BE2C (cell line): Measurements from ENCODE around the gene AGAP1.

Source experiments
- DNase-seq: peaks from one replicate; pipeline ENCODE4 v3.0.0-alpha.2; 2020
- H3K27me3 ChIP-seq: fragments of 250-450 bp; sonication (Bioruptor Pico); 2 replicates; pipeline ENCODE4 v1.5.1; 2020; ENCODE audit warnings: mild to moderate bottlenecking
- H3K36me3 ChIP-seq: fragments of 250-450 bp; sonication (Bioruptor Pico); 2 replicates; pipeline ENCODE4 v1.5.1; 2020; ENCODE audit warnings: mild to moderate bottlenecking
- H3K4me1 ChIP-seq: fragments of 250-450 bp; sonication (Bioruptor Pico); 2 replicates; pipeline ENCODE4 v1.5.1; 2020
- H3K4me3 ChIP-seq: 2 replicates; pipeline ENCODE4 v1.5.1; 2011; ENCODE audit warnings: low read depth, low read length
- H3K9me3 ChIP-seq: fragments of 250-450 bp; sonication (Bioruptor Pico); 2 replicates; pipeline ENCODE4 v1.5.1; 2020
- CTCF ChIP-seq: IDR thresholded peaks from 2 replicates; pipeline ENCODE4 v1.5.1; 2012; ENCODE audit warnings: mild to moderate bottlenecking, low read depth, low read length

Gene AGAP1

GRCh38 chr2:236113425-236113824 is 619.6 kb downstream of the AGAP1 start:
- Histone ChIP-seq H3K4me3 (no peak overlapping the region), H3K4me1 (no peaks in the 10 kb centered on the region), H3K27me3 (no peaks in the 10 kb centered on the region), H3K36me3 (no peaks in the 10 kb centered on the region), H3K9me3 (no peaks in the 10 kb centered on the region)
- DNase-seq: no peak
- no peak for TF ChIP-seq CTCF

GRCh38 chr2:236113948-236114347 is 620.1 kb downstream of the AGAP1 start:
- Histone ChIP-seq H3K27me3 (no peaks in the 10 kb centered on the region), H3K4me3 (no peak overlapping the region), H3K4me1 (no peaks in the 10 kb centered on the region), H3K9me3 (no peaks in the 10 kb centered on the region), H3K36me3 (no peaks in the 10 kb centered on the region)
- TF ChIP-seq CTCF: no peak
- DNase-seq: no peak

DNA sequence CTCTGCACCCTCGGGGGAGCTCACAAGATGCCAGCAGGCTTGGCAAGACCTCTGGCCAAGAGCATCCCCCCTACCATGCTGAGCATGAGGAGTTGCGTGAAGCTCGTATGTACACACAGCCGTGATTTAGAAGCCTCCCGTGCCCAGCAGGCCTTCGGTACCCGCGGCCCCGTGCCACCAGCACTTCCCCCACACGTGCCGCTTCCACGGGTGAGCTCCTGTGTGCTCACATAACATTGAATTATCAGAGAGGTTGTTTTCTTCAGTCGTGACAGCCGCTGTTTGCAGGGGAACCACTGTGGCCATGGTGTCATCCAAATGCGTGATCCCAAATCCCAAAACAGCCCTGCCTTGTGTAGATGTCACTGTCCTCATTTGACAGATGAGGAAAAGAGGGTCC is 621.1 kb downstream of the AGAP1 start:
- no peaks in the 10 kb centered on the region for H3K36me3 ChIP-seq
- H3K9me3 ChIP-seq: no peaks in the 10 kb centered on the region
- no peak for DNase-seq
- TF ChIP-seq CTCF: no peak
- H3K4me1 ChIP-seq: no peaks in the 10 kb centered on the region
- no peaks in the 10 kb centered on the region for H3K27me3 ChIP-seq
- no peak overlapping the region for H3K4me3 ChIP-seq

DNA sequence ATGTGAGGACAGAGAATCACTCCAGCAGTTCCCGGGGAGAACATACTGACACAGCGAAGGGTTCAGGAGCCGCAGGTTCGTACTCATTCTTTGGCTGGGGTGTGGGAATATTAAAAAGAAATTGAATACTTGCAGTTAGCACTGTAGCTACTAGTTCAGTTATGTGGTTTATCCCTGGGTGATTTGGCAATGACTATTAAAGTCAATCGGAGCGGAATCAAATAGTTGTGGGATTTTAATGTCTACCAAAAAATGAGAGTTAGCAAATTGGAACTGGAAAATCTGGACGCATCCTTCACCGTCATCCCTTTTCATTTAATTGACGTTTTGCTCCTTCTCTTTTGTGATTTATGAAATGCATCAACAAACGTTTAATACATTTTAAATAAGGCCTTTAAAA is 623.6 kb downstream of the AGAP1 start:
- no peak for DNase-seq
- no peak for TF ChIP-seq CTCF
- no peaks in the 10 kb centered on the region for H3K27me3 ChIP-seq
- H3K36me3 ChIP-seq: no peaks in the 10 kb centered on the region
- H3K9me3 ChIP-seq: no peaks in the 10 kb centered on the region
- H3K4me3 ChIP-seq: no peak overlapping the region
- no peaks in the 10 kb centered on the region for H3K4me1 ChIP-seq

DNA sequence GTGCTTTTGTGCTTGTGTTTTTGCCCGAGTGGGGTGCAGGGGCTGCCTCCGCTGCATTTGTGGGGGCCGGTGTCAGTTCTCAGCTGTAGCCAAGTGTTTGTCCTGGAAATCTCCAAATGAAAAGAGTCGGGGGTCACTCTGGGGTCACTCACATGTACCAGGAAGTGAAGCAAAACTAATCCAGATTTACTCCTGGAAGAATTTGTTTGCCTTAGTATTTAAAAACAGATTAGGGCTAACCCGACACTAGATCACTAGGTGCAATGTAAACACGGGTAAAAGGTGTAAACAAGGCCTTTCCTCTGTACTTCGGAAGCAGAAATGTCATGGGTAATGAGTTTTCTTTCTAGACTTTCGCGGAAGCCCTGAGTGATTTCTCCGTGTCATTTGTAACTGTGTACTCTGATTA is 624.0 kb downstream of the AGAP1 start:
- no peak for DNase-seq

DNA sequence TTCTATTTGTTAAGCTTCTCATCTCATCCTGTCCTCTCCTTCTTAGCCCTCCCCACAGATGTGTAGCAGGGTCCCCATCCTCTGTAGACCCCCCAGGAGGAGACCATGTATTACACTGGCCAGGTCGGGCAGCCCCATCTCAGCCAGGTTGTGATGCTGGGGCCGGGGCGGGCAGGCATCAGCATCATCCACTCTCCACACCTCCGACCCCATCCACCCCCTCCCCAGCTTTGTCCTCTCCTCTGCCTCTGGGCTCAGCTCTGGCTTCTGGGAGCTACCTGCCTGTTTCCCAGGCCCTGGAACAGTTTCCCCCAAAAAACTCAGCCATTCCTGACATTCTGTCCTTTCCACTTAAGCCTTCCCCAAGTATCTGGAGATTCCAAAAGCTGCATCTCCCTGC is 625.2 kb downstream of the AGAP1 start:
- no peaks in the 10 kb centered on the region for H3K27me3 ChIP-seq
- no peak overlapping the region for H3K4me3 ChIP-seq
- H3K36me3 ChIP-seq: no peaks in the 10 kb centered on the region
- no peaks in the 10 kb centered on the region for H3K4me1 ChIP-seq
- no peaks in the 10 kb centered on the region for H3K9me3 ChIP-seq
- no peak for TF ChIP-seq CTCF
- no peak for DNase-seq

More for the DNA sequence above, 624.0 kb downstream of the AGAP1 start:
- Histone ChIP-seq H3K27me3 (no peaks in the 10 kb centered on the region), H3K9me3 (no peaks in the 10 kb centered on the region), H3K36me3 (no peaks in the 10 kb centered on the region), H3K4me3 (no peak overlapping the region), H3K4me1 (no peaks in the 10 kb centered on the region)
- no peak for TF ChIP-seq CTCF
